Esophagus muscularis mucosa (tissue), 4 donors: ENCODE measurements around the gene RFESD. TPM values are rescaled to one million over a fixed set of nuclear protein-coding genes. Genes with fewer than 3 reads are reported as not detected.

Experiments used
- DNase-seq: peaks from one replicate; pipeline ENCODE4 v3.0.0-alpha.2; 2017; ENCODE audit errors: extremely low spot score
- H3K27ac ChIP-seq, 4 donors: fragments of 200-600 bp; sonication (generic); replicated peaks in 1 of 4; 1 replicate in 3 of 4; 2 replicates in 1 of 4; pipeline ENCODE4 v1.5.1; 2016 to 2019; ENCODE audit warnings: mild to moderate bottlenecking in 1 of 4
- H3K27me3 ChIP-seq, 4 donors: fragments of 200-600 bp; sonication (generic); one replicate each; pipeline versions ENCODE4 v1.5.1 to v1.6.0; 2016 to 2019
- H3K36me3 ChIP-seq, 4 donors: fragments of 200-600 bp; sonication (generic); one replicate each; pipeline ENCODE4 v1.5.1; 2016 to 2019
- H3K4me1 ChIP-seq, 4 donors: fragments of 200-600 bp; sonication (generic); one replicate each; pipeline ENCODE4 v1.5.1; 2016 to 2019
- H3K4me3 ChIP-seq, 4 donors: fragments of 200-600 bp; sonication (generic); 1 replicate in 2 of 4; 2 replicates in 2 of 4; pipeline ENCODE4 v1.5.1; 2016 to 2019; ENCODE audit warnings: mild to moderate bottlenecking in 4 of 4, moderate library complexity in 1 of 4
- H3K9me3 ChIP-seq, 4 donors: fragments of 200-600 bp; sonication (generic); 1 replicate in 3 of 4; 2 replicates in 1 of 4; pipeline ENCODE4 v1.5.1; 2016 to 2019
- CTCF ChIP-seq, 3 experiments: fragments of 200-600 bp in 2 of 3; fragments of 450-650 bp in 1 of 3; sonication (generic) in 2 of 3; IDR thresholded peaks; one replicate each; pipeline ENCODE4 v1.5.1; 2017 to 2019; ENCODE audit warnings: antibody characterized with exemption in 3 of 3, mild to moderate bottlenecking in 2 of 3, moderate library complexity in 1 of 3
- EP300 ChIP-seq: sonication (generic); formaldehyde crosslinking; IDR thresholded peaks from one replicate; pipeline ENCODE4 v1.6.1; 2017; ENCODE audit warnings: antibody characterized with exemption
- POLR2A ChIP-seq: fragments of 450-650 bp; IDR thresholded peaks from one replicate; pipeline ENCODE4 v1.6.1; 2017; ENCODE audit warnings: antibody characterized with exemption, moderate library complexity, mild to moderate bottlenecking, low read depth
- POLR2AphosphoS5 ChIP-seq, 2 donors: sonication (generic); formaldehyde crosslinking; IDR thresholded peaks; one replicate each; pipeline ENCODE4 v1.6.1; 2017; ENCODE audit warnings: antibody characterized with exemption in 2 of 2
- WGBS: methylation state at CpG from one replicate; pipeline ENCODE4 v1.1.5; 2018; 5-methylcytosine and 5-hydroxymethylcytosine counted together
- intact Hi-C: fragments of 100-400 bp; cut with DNase I; formaldehyde crosslinking; loops from one replicate; pipeline ENCODE4 v1.15.1; 2023
- total RNA-seq, 4 donors: library from RNA; depleted of rRNA; stranded (reverse); fragments of >200 nt; gene quantifications; one replicate each; pipeline versions ENCODE4 v1.1.0 to v1.2.1, GENCODE V29; 2016

RFESD gene
- 1 to 10 TPM in 1 of 4 donors, under 1 TPM in 3; 0.63 to 1.7 (median 0.84) TPM for total RNA-seq

- Histone ChIP-seq H3K9me3 (no peaks in the 10 kb centered on the region), H3K4me3 (peak within 1 kb of the TSS; percentile 56 to 70 (median 64)), H3K27me3 (no peaks in the 10 kb centered on the region), H3K36me3 (no peaks in the 10 kb centered on the region), H3K27ac (peak within 1 kb of the TSS; percentile 93 to 97 (median 96)), H3K4me1 (peaks cover 10 to 20% (median 18%) of the 10 kb centered on the region in 4 donors)
- intact Hi-C loops = loop anchor here (5.0 to 10.0 kb wide), 2 partner anchors 86 to 688 kb away; partner anchors contain the start of gene RHOBTB3
- peak; percentile 93 for TF ChIP-seq POLR2A
- peak in 1 of 3 experiments; percentile 13 for TF ChIP-seq CTCF (IDR thresholded peaks at IDR 0.05)
- TF ChIP-seq EP300 = peak; percentile 99
- TF ChIP-seq POLR2AphosphoS5 (IDR thresholded peaks at IDR 0.05) = peak; percentile 99 to 100
- DNase-seq = peak; percentile 100
- 4% methylated on average over 53 of the region's 60 CpGs for WGBS
Measured at GRCh38 chr5:95646569-95647431, at the start of gene RFESD. RFESD (plus strand) TSS chr5:95646777; CDS start chr5:95652272, 5,495 bp downstream.

GRCh38 chr5:95599252-95599651, 47.3 kb upstream of the RFESD start:
- Histone ChIP-seq H3K4me3 (no peak overlapping the region), H3K9me3 (no peaks in the 10 kb centered on the region), H3K36me3 (peaks cover 0 to 26% (median 9%) of the 10 kb centered on the region in 4 donors), H3K27me3 (no peaks in the 10 kb centered on the region), H3K4me1 (peaks cover 0 to 6% (median 2%) of the 10 kb centered on the region in 4 donors), H3K27ac (no peak overlapping the region)
- no peak for DNase-seq
- no peak for TF ChIP-seq POLR2A
- no peak for TF ChIP-seq EP300
- TF ChIP-seq POLR2AphosphoS5 (IDR thresholded peaks at IDR 0.05) = no peak
- TF ChIP-seq CTCF (IDR thresholded peaks at IDR 0.05) = no peak
- intact Hi-C loops = no loop called here
- WGBS = 91% methylated on average over 1 of the region's 1 CpG

- 68% methylated on average over 1 of the region's 1 CpG for WGBS
- no peak for DNase-seq
- TF ChIP-seq POLR2A = no peak
- TF ChIP-seq POLR2AphosphoS5 (IDR thresholded peaks at IDR 0.05) = no peak
- TF ChIP-seq EP300 = no peak
- TF ChIP-seq CTCF (IDR thresholded peaks at IDR 0.05) = no peak
- Histone ChIP-seq H3K4me3 (no peak overlapping the region), H3K27me3 (no peaks in the 10 kb centered on the region), H3K27ac (no peak overlapping the region), H3K9me3 (no peaks in the 10 kb centered on the region), H3K4me1 (peaks cover 0 to 6% (median 2%) of the 10 kb centered on the region in 4 donors), H3K36me3 (peaks cover 0 to 26% (median 9%) of the 10 kb centered on the region in 4 donors)
- intact Hi-C loops = no loop called here
Measured at GRCh38 chr5:95600557-95600956, 46.0 kb upstream of the RFESD start.

GRCh38 chr5:95605786-95606185, 40.8 kb upstream of the RFESD start:
- Histone ChIP-seq H3K27me3 (peaks cover 0 to 6% (median 0%) of the 10 kb centered on the region in 4 donors), H3K27ac (no peak overlapping the region), H3K4me3 (no peak overlapping the region), H3K9me3 (no peaks in the 10 kb centered on the region), H3K4me1 (no peaks in the 10 kb centered on the region), H3K36me3 (peaks cover 0 to 24% (median 9%) of the 10 kb centered on the region in 4 donors)
- WGBS = 98% methylated on average over 5 of the region's 5 CpGs
- intact Hi-C loops = no loop called here
- DNase-seq = no peak
- TF ChIP-seq CTCF (IDR thresholded peaks at IDR 0.05) (no peak), POLR2AphosphoS5 (IDR thresholded peaks at IDR 0.05) (no peak), POLR2A (no peak), EP300 (no peak)
